VCaP (cell line): ENCODE data around the gene SYNDIG1.
A peak's percentile ranks its signal among the peaks of the same experiment; 100 is the strongest.

Experiments used
- H3K27ac ChIP-seq: fragments of 450-650 bp; 2 replicates; pipeline ENCODE4 v1.5.1; 2017
- CTCF ChIP-seq: fragments of 450-650 bp; conservative IDR thresholded peaks from 2 replicates; pipeline ENCODE4 v1.5.1; 2017; ENCODE audit warnings: mild to moderate bottlenecking, moderate library complexity

The SYNDIG1 gene

GRCh38 chr20:24648919-24649318, 179.5 kb downstream of the SYNDIG1 start:
- peak overlapping the region; percentile 65 for H3K27ac ChIP-seq
- TF ChIP-seq CTCF, result no peak

- no peak for TF ChIP-seq CTCF
- peak overlapping the region; percentile 65 for H3K27ac ChIP-seq
Observed at GRCh38 chr20:24649787-24650490, 180.5 kb downstream of the SYNDIG1 start.

- TF ChIP-seq CTCF, result no peak
- peak overlapping the region; percentile 65 for H3K27ac ChIP-seq
Observed at GRCh38 chr20:24651171-24651975, 181.9 kb downstream of the SYNDIG1 start.

GRCh38 chr20:24651976-24652345, 182.5 kb downstream of the SYNDIG1 start:
- TF ChIP-seq CTCF, result no peak
- peak overlapping the region; percentile 65 for H3K27ac ChIP-seq

GRCh38 chr20:24653306-24653705, 183.9 kb downstream of the SYNDIG1 start:
- TF ChIP-seq CTCF, result no peak
- no peak overlapping the region for H3K27ac ChIP-seq

GRCh38 chr20:24654425-24654824, 185.0 kb downstream of the SYNDIG1 start:
- TF ChIP-seq CTCF, result no peak

GRCh38 chr20:24656391-24656790, 187.0 kb downstream of the SYNDIG1 start:
- peak overlapping the region; percentile 74 for H3K27ac ChIP-seq
- TF ChIP-seq CTCF, result no peak

More at GRCh38 chr20:24654425-24654824, 185.0 kb downstream of the SYNDIG1 start:
- H3K27ac ChIP-seq, result no peak overlapping the region
